Stimulated activated naive CD4-positive, alpha-beta T cell (primary cell): ENCODE data around the gene RBM22.

Experiments
- DNase-seq, 6 experiments: peaks; one replicate each; lab custom pipeline; 2025; lab: John Stamatoyannopoulos, UW

Gene RBM22

DNA sequence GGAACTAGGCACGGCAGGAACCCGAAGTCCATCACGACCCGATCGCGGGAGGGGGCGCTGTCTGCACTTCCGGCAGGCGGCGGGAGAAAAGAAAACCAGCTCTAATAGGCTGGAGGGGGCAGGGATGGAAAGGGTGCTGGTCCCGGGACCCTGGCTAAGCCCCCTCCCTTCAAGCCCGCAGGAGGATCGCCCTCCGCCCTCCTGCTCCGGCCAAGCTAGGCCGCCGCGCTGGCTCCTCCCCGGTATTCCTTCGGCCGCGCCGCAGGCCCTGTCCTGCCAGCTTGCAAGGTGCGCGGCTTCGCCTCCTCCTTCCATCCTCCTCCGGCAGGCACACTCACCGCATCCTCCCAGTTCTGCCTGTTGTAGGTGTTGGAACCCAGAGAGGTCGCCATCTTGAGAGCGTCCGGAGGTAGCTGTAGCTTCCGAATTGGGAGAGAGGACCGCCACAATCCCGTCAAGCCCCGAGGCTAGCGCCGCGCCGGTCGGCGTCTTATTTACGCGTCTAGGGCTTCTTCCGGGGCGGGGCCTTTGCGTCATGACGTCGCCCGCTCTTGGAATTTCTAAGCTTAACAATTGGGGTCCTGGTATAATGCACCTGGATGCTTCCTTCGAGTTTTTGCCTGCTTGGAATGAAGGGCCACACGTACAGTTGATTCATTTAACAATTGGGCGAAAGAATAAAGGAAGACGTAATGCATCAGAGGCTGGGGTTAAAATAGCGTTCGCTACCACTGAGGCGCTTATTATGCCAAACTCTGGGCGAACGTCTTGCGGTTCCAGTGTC lies at the start of gene RBM22:
Gene RBM22 (minus strand): TSS at position 469 of the 784 bp plus-strand sequence. CDS start 77 bp downstream, at position 392.
- DNase-seq, result peak; percentile 86 to 93 (median 89)

DNA sequence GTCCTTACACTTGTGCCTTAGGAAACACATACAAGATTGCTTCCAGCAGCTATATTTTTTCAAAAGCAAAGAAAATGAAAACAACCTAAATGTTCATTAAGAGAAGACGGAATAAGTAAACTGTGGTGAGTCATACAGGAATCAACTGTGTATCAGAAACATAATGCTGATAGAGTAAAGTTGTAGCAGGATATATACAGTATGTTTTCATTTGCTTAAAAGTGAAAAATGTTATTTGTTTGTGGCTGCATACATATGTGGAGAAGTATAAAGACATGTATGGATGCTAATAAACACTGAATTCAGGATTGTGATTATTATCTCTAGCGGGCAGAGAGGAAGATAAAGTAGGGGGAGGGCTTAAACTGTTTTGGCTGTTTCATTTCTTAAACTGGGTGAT lies 49.6 kb upstream of the RBM22 start:
- DNase-seq, result no peak

GRCh38 chr5:150743142-150743488 lies 42.3 kb upstream of the RBM22 start:
- DNase-seq, result peak in 1 of 6 experiments; percentile 3

GRCh38 chr5:150742455-150743141 lies 41.7 kb upstream of the RBM22 start:
- peak in 1 of 6 experiments; percentile 3 for DNase-seq

DNA sequence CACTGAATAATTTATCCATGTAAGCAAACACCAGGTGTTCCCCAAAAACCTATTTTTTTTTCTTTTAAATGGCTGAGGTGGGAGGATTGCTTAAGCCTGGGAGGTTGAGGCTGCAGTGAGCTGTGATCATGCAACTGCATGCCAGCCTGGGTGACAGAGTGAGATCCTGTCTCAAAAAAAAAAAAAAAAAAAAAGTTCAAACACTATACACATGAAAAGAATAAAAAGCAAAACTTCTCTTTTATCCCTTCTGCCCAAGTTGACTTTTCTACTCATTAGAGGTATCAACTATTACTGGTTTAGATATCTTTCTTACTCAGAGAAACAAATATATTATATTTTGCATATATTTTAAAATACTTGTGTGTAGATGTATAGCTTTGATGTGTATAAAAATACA lies 40.1 kb upstream of the RBM22 start:
- peak in 2 of 6 experiments; percentile 9 to 16 for DNase-seq

GRCh38 chr5:150738862-150739261 lies 38.0 kb upstream of the RBM22 start:
- DNase-seq, result no peak

DNA sequence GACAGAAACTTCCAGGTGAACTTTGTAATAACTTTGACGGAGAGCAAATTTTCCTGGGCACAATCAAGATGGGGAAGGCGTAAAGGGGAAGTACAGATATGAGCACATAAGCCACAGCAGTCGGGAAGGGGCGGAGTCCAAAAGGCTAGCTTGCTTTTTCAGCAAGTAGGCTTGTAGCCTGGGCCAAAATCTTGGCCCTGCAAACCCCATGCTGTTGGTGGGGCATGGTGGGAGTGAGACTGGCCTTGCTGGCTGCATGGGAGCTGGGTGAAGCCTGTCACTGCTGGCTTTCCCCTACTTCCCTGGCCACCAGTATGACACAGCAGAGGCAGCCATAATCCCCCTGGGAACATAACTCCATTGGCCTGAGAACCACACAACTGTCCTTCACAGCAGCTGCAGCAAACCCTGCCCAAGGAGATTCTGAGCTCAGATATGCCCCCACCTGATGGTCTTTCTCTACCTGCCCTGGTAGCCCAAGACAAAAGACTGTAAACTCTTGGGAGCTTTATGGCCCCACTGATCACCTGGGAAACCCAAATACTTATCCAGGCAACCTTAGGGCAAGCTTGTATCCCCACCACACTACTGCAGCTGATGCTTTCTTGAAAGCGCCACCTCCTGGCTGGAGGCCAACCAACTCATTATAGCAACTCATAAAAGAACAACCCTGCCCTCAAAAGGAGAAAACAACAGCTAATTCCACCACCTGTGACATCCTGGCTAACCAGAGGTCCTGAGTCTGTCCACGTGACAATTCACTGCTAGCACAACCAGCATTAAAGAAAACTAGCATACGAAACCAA lies 33.9 kb upstream of the RBM22 start:
- DNase-seq, result no peak

DNA sequence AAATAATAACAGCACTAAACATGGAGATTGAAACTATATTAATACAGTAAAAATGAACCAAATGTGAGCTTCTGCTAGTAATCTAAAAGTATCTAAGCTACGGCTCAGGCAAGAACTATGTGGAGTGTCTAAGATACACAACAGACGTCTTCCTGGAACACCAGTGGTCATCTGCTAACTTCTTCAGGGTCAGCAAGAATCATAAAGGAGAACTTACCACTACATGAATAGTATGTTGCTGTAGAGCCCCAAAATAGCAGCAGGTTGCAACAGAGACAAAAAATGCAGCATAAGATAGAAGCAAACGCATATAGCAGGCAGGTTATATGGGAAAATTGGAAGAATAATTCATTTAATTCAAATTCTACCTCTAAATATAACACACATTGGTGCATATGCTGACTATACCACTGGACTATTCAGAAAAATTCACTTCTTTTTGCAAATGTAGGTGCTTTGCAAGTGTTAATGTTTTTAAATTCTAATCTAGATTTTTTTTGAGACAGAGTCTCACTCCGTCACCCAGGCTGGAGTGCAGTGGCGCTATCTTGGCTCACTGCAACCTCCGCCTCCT lies 30.9 kb upstream of the RBM22 start:
- no peak for DNase-seq

- no peak for DNase-seq
Observed at GRCh38 chr5:150729859-150730258, 29.0 kb upstream of the RBM22 start.

DNA sequence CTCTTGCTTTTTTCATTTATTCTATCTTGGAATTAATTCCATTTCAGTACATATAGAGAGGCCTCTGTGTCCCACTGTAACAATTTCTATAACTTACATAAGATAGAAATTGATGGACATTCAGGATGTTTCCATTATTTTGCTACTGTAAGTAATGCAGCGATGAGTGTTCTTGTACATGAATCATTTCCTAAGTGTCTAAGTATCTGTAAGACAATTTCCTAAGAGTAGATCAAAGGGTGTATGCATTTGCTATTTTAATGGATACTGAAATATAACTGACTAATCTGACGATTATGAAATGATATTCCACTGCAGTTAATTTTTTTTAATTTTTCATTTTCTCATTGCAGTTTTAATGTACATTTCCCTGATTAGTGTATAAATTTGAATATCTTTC lies 23.0 kb upstream of the RBM22 start:
- no peak for DNase-seq

- DNase-seq, result peak in 1 of 6 experiments; percentile 3
Observed at GRCh38 chr5:150710165-150710564, 9.3 kb upstream of the RBM22 start.

- DNase-seq, result no peak
Observed at GRCh38 chr5:150706776-150707390, 6.0 kb upstream of the RBM22 start.

DNA sequence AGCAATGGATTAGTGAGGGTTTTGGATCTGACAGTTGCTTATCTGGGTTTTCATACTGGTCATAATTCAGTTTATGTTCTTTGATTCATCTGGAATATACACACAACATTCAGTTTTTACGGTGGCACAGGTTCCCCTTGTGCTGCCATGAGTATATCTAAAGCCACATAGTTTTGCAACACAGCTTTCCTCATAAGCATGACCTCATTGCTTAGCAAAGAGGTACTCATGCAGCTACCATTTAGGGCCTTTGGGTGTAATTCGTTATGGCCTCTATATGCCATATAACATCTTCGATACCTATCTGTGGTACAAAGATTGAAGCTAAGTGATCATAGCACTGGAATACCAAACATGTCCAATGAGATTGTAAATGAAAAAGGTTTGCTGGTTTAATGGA lies 2.9 kb upstream of the RBM22 start:
- no peak for DNase-seq

DNA sequence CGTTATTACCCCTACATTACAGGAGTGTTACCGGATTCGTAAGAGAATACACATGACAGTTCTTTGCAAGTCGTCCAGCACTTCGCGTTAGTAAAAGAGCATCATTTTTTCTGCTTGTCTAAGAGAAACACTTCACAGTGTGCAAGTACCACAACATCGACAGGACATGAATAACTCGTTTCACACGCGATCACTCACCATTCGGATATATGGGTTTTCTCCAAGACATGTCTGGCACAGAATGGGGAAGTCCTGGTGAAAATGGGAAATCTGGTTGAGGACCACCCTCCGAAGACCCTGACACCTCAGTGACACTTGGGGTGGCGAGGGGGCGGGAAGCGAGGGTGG lies 642 bp downstream of the RBM22 start:
- no peak for DNase-seq

DNA sequence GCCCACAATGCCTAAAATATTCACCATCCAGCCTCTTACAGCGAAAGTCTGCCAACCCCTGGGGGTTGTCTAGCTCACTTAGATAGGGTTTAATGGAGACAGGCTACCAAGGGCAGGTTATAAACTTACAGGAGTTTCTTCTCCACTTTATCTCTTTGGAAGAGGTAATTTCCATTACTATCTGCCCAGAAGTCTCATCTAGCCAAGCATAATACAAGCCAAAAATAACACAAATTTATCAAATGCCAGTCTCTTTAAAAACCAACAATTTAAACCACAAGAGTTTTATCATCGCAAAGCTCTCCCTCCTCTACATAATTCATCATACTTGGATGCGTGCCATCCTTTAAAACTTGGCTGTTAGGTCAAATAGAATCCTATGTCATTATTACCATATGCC lies 6.2 kb downstream of the RBM22 start:
- DNase-seq, result no peak

GRCh38 chr5:150692276-150692675 lies 8.6 kb downstream of the RBM22 start:
- DNase-seq, result no peak

GRCh38 chr5:150690760-150691159 lies 10.1 kb downstream of the RBM22 start:
- DNase-seq, result no peak

GRCh38 chr5:150689120-150689519 lies 11.7 kb downstream of the RBM22 start:
- DNase-seq, result no peak

GRCh38 chr5:150676578-150676977 lies 24.3 kb downstream of the RBM22 start:
- no peak for DNase-seq

DNA sequence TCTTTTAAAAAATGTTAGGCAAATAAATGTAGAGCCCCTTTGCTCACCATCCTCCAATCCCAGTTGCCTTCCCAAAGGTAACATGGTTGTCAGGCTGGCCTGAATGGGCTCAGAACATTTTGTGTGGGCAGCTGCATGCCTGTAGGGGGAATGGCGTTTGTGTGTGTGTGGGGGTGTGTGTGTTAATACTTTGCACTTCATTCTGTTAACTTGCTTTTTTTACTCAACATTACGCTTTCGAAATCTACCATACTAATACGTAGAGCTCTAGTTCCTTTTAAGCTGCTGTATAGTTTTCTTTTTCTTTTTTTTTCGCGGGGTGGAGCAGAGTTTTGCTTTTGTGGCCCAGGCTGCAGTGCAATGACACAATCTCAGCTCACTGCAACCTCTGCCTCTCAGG lies 25.8 kb downstream of the RBM22 start:
- DNase-seq, result no peak

- no peak for DNase-seq
Observed at GRCh38 chr5:150674341-150674821, 26.5 kb downstream of the RBM22 start.

DNA sequence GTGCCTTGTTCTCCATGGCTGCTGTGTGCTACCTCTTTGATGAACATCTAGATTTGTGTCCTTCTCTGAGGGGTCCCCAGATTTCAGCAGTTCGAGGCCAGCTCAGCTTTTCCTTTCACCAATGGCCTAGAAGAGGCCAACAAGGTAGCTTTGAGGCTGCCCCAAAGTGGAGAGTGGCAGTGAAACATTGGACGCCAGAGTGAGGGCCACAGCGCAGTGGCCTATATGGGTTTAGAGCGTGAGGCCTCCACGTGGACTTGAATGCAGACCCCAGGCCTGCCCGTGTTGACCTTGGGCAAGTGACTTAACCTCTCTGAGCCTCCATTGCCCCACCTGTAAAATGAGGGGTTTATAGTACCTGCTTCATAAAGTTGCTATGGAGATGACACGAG lies 28.0 kb downstream of the RBM22 start:
- DNase-seq, result no peak
